Left colon (tissue), 2 donors: ENCODE data around the gene CNNM2. TPM values are rescaled to one million over a fixed set of nuclear protein-coding genes. Genes with fewer than 3 reads are reported as not detected.
"Not testable (repeated sequence)": the region's sequence is repeated elsewhere in the genome, so short reads cannot be mapped to it uniquely, and the experiment has no call there.

Source experiments
- ATAC-seq: fragments of 200-7000 bp; cut with Tn5 transposase; one replicate; pipeline ENCODE4 v1.9.1; 2020; ENCODE audit warnings: mild to moderate bottlenecking, moderate library complexity
- DNase-seq, 2 donors: peaks; one replicate each; pipeline ENCODE4 v3.0.0-alpha.2; 2020
- intact Hi-C, 2 donors: fragments of 100-400 bp; cut with DNase I in 1 of 2; cut with micrococcal nuclease in 1 of 2; formaldehyde crosslinking; loops; one replicate each; pipeline versions ENCODE4 v1.11.2 to v1.14.0; 2022; cut with DNase I, micrococcal nuclease
- total RNA-seq, 2 donors: library from RNA; stranded (reverse); fragmentation: NEBNext Ultra II Directional; extraction: Animal tissue kit (Norgen Biotek cat#: 25700); gene quantifications; one replicate each; pipeline ENCODE4 v1.2.1, GENCODE V29; 2021
- donor health status: DM: no; HTN: no; CAD: no.
- donor health status: DM: yes; HTN: yes; CAD: no.

Gene CNNM2
- total RNA-seq, 2 donors from 2014 or later = 34.5 to 38.6 TPM

DNA sequence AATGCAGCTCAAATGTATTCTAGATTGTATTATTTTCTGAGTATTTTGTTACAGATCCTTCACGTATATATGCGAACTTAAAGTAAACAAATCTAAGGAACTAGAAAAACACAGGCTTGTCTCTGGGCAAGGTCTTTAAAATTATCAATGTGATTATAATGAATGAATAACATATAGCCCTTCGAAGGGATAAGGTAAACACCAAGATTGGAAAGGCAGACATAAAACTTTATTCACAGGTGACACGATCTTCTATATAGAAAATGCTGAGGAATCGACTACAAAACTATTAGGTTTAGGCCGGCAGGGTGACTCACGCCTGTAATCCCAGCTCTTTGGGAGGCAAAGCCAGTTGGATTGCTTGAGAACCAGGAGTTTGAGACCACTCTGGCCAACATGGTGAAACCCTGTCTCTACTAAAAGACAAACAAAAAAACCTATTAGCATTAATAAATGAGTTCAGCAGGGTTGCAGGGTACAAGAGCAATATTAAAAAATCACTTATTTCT is 80.4 kb downstream of the CNNM2 start:
- DNase-seq (no peak), ATAC-seq (no peak)
- intact Hi-C loops = no loop called here

DNA sequence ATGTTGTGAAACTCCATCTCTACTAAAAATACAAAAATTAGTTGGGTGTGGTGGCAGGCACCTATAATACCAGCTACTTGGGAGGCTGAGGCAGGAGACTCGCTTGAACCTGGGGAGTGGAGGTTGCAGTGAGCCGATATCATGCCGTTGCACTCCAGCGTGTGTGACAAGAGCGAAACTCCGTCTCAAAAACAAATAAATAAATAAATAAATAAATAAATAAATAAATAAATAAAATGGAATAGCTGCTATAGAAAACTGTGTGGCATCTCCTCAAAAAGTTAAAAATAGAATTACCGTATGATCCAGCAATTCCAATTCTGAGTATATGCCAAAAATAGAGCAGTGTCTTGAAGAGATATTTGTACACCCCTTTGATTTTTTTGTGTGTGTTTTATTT is 82.0 kb downstream of the CNNM2 start:
- ATAC-seq, intact Hi-C loops, DNase-seq: not testable (repeated sequence)

DNA sequence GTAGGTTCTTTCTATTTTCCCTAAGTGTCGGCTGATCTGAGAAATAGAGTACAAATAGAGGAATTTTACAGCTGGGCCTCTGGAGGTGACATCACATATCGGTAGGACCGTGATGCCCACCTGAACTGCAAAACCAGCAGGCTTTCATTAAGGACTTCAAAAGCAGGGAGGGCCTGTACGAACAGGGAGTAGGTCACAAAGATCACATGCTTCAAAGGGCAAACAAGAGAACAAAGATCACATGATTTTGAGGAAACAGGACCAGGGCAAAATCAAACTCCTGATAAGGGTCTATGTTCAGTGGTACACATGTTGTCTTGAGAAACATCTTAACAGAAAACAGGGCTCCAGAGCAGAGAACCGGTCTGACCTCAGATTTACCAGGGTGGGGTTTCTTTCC is 88.9 kb downstream of the CNNM2 start:
- intact Hi-C loops = no loop called here
- ATAC-seq (no peak), DNase-seq (no peak)

DNA sequence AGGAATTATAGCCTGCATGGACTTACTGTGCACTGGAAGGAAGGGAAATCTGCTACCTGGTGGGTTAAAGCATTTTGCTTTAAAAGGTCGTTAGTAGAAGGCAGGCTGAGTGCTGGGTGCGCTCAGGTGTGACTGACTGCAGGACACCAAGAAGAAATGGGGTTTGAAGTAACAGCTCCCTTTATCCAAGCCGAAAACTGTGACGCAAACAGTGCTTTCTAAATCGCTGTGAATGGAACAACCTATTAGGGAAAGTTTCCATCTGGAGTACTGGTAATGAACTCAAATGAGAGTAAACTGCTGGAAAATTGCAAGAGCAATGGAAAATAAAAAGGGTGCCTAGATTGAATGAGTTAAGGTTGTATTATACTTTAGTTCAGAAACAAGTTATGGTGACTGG is 95.3 kb downstream of the CNNM2 start:
- intact Hi-C loops = no loop called here
- ATAC-seq (no peak), DNase-seq (no peak)

- intact Hi-C loops = no loop called here
- no peak for DNase-seq
- ATAC-seq = no peak
Measured at GRCh38 chr10:103019425-103019824, 101.3 kb downstream of the CNNM2 start.

DNA sequence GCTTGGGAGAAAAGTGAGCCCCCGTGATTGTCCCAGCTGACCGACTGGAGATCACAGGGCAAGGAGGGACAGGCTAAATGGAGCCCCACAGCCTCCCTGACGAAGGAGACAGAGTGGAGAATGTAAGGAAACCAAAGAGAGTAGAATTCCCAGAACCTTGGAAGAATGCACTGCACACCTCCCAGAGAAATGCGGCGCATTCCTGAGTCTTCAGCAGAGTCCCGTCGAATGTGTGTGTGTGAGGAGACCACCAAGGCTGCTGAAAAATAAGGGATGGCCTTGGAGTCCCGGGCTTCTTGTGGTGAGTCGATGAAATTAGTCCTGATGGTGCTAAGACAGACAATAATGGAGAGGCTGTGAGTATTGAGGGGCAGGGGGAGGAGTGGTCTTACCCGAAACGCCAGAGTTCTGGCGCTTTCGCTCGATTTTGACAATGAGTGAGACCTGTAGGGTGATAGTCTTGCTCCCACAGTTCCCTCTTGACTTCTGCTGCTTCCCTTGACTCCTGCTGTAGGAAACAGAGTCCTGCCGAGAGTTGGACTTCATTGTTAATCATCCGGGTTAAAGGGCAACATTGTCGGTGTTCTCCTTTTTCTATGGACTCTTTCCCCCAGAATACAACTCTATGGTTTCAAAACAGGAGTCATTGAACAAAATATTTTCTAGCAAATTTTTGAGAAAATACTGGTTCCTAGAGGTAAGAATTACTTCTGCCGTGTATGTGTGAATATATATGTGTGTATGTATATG is 103.2 kb downstream of the CNNM2 start:
- intact Hi-C loops = no loop called here
- ATAC-seq = no peak
- no peak for DNase-seq

DNA sequence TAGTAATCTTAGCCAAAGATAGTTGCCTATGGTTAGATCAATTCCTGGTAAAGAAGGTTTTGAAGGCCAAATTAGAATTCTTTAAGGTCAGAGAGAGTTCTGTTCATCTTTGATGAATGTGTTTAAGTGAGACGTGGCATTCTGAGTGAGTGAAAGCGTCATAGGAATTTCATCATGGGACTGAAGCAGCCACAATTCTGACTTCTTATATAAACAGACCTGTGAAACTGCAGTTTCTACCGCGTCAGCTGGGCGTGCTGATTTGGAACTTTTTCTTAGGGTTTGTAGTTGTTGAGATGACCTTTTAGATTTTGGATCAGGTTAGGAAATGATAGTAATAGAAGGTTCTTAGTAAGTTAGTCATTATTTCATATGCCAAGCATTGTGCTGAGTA is 103.8 kb downstream of the CNNM2 start:
- ATAC-seq = no peak
- no peak for DNase-seq

DNA sequence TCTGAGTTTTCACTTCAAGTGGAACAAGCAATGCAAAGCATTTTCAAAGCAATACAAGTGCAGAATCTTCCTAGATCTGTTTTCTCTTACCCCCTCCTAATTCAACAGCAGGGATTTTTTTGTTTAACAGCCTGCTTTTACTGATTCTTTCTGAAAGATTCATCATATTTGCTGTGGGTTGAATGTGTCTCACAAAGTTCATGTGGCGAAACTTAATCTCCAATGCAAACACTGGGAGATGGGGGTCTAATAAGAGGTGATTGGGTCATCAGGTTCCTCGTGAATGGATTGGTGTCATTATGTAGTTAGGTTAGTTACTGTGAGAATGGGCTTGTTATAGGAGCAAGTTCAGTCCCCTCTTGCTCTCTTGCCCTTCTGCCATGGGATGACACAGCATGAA is 107.6 kb downstream of the CNNM2 start:
- DNase-seq = no peak
- intact Hi-C loops = no loop called here
- no peak for ATAC-seq

More for the DNA sequence above, 103.8 kb downstream of the CNNM2 start:
- intact Hi-C loops = no loop called here

DNA sequence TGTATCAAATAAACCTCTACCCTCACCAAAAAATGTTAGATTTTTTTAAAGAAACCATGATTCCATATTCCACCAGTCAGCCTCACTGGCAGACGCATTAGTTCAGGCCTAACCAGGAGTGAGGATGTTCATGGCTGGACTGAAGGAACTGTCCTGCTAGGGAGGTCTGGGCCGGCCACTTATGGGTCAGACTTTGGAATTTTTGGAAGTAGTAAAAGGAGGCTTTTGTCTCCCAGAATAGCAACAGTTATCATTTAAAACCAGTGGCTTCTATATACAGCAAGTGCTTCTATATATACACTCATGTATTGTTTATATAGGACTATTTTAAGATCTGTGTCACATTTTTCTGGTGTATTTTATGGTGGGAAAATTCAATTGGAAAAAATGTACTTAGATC is 120.5 kb downstream of the CNNM2 start:
- no peak for DNase-seq
- intact Hi-C loops = no loop called here
- ATAC-seq = no peak

- ATAC-seq = no peak
- no peak for DNase-seq
- intact Hi-C loops = no loop called here
Measured at GRCh38 chr10:103040418-103040817, 122.3 kb downstream of the CNNM2 start.

DNA sequence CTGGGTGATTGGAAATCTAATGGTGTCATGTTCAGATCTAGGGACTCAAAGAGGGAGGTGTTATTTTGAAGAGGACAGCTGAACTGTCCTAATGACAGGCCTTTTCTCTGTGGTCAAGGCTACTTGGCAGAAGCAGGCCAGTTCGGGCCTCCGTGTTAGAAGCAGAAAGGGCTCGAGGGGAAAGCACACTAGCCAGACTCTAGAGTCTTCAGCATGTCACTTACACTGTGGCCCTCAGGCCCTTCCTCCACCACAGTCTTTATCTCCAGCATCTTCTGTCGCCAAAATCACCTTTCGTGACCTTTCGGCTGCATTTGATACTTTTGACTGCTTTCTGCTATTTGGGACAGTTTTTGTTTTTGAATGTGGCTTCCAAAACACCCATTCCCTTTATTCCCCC is 123.3 kb downstream of the CNNM2 start:
- DNase-seq (no peak), ATAC-seq (no peak)
- intact Hi-C loops = no loop called here

GRCh38 chr10:103042129-103042528 is 124.0 kb downstream of the CNNM2 start:
- peak; percentile 45 for ATAC-seq
- intact Hi-C loops = no loop called here

GRCh38 chr10:103042908-103043307 is 124.8 kb downstream of the CNNM2 start:
- intact Hi-C loops = no loop called here
- DNase-seq = no peak
- no peak for ATAC-seq

More at GRCh38 chr10:103042129-103042528, 124.0 kb downstream of the CNNM2 start:
- no peak for DNase-seq

DNA sequence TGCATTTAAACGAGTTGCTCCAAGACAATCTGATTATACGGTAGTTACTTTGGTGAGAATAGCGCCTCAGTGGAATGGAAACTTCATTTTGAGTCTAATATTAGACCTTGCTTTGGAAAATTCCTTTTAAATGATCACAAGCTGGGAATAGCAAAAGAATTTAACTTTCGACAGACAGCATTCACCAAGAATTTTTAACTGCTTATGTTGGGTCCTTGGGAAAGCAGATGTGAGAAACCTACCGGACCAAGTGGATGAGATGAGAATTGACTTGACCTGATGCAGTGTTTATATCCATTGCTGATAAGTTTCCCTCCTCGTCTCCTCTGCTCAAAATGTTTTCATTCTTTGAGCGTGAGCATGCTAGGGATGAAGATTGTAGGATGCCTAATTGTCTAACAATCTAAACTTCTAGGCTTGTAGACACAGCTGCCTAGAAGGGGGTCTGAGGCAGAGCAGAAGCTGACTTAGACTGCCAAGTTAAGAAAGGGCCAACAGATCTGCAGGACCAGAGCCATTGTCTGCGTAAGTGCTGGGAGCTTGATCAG is 126.9 kb downstream of the CNNM2 start:
- no peak for ATAC-seq
- DNase-seq = no peak
- intact Hi-C loops = no loop called here

DNA sequence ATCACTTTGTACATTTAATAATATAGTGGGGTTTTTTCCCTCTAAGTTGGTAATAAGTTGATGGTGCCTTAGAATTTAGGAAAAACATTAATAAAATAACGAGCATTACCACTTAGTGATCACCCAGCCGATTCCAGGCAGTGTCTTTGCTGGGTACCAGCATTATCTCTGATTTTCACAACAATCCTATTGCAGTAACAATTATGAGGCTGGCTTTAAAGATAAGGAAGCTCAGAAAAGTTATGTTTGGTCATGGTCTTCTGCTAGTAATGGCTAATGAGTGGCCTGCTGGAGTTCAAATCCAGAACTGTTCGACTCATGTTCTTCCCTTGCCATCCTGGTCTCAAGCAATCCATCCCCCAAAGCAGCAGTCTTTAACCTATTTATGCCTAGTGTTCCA is 127.9 kb downstream of the CNNM2 start:
- intact Hi-C loops = no loop called here
- ATAC-seq = no peak
- DNase-seq = no peak

DNA sequence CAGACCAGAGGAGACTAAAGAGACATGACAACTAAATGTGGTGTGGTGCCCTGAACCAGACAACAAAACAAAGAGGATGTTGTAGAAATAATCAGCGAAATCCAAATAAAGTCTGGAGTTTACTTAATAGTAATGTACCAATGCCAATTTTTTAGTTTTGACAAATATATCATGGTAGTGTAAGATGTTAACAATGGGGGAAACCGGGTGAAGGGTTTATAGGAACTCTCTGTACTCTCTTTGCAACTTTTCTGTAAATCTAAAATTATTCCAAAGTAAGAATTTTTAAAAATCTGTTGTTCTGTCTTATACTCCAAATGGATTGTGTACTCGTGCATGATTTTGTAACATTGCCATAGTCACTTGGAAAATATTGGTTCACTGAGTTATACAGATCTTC is 129.3 kb downstream of the CNNM2 start:
- ATAC-seq (no peak), DNase-seq (no peak)
- intact Hi-C loops = no loop called here

- intact Hi-C loops = no loop called here
- no peak for ATAC-seq
- no peak for DNase-seq
Measured at GRCh38 chr10:103049237-103049636, 131.1 kb downstream of the CNNM2 start.

DNA sequence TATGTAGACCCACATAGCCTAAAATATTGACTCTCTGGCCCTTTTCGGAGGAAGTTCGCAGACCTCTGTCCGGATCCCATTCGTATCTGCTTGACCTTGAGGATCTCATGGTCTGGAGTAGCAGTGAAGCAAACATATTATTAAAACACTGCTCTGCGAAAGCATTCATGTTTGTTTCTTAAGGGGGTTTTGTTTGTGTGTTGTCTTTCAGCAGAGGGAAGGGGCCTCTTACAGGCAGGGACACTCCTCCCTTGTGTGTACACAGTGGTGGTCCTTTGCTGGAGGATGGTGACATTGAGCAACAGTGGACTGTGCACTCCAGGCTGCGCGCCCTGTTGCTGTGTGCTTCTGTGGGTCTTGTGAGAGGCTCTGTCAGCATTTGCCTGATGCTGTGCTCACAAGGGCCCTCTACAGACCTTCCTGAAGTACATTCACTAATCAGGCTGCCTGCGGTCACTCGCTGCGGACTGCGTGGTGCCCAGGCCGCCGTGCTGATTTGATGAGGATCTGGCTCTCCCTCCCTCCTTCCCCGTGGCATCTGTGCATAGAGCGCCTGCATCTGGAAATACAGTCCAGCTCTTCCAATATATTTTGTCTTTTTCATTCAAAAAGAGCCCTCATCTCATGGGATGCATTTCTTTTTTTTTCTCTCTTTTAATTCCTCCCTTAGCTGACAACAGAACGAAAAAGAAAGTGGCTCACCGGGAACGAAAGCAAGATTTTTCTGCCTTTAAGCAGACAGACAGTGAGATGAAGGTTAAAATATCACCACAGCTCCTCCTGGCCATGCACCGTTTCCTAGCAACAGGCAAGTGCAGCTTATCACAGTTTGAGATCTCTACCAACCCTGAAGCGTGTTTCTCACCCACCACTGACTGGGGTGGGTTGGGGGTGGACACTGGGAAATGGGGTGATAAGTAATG is 135.8 kb downstream of the CNNM2 start:
- DNase-seq (peak; percentile 47 to 54), ATAC-seq (peak; percentile 89)
- intact Hi-C loops = no loop called here

- ATAC-seq = no peak
- intact Hi-C loops = no loop called here
- DNase-seq = no peak
Measured at GRCh38 chr10:103054621-103055020, 136.5 kb downstream of the CNNM2 start.

GRCh38 chr10:103055105-103055504 is 137.0 kb downstream of the CNNM2 start:
- no peak for ATAC-seq
- intact Hi-C loops = no loop called here
- no peak for DNase-seq
